GM12872 (cell line): ENCODE data around the gene HAX1.

Experiments used
- CTCF ChIP-seq: IDR thresholded peaks from 3 replicates; pipeline ENCODE4 v1.5.1; 2011; ENCODE audit warnings: low read depth, mild to moderate bottlenecking, low read length, moderate library complexity; ENCODE audit not compliant: insufficient read depth

HAX1 gene

GRCh38 chr1:154263465-154264332, 8.7 kb upstream of the HAX1 start:
- no peak for TF ChIP-seq CTCF

- no peak for TF ChIP-seq CTCF
Measured at GRCh38 chr1:154264454-154264853, 8.0 kb upstream of the HAX1 start.

- no peak for TF ChIP-seq CTCF
Measured at GRCh38 chr1:154265586-154265985, 6.8 kb upstream of the HAX1 start.

GRCh38 chr1:154270833-154271232, 1.6 kb upstream of the HAX1 start:
- TF ChIP-seq CTCF: no peak

GRCh38 chr1:154272999-154273563, 652 bp downstream of the HAX1 start:
- TF ChIP-seq CTCF: no peak

GRCh38 chr1:154276797-154277196, 4.4 kb downstream of the HAX1 start:
- TF ChIP-seq CTCF: peak; percentile 33; the same call in 1 of the 3 replicates

GRCh38 chr1:154288661-154289060, 16.2 kb downstream of the HAX1 start:
- TF ChIP-seq CTCF: no peak
